HCT116 (cell line): ENCODE data around the gene PRSS36. TPM values are rescaled to one million over a fixed set of nuclear protein-coding genes. Genes with fewer than 3 reads are reported as not detected.

Source experiments
- ATAC-seq: fragments of 200-7000 bp; cut with Tn5 transposase; 2 replicates; pipeline ENCODE4 v1.9.1; 2020; ENCODE audit warnings: mild to moderate bottlenecking, moderate library complexity
- BruUV-seq: library from RNA; stranded (reverse); fragments of 400-500 nt; replicated peaks from 2 replicates; lab custom pipeline; 2021; lab: Mats Ljungman, UMichigan
- CTCF ChIA-PET: fragments of 300-600 bp; sonication (Branson Sonifier 250); formaldehyde crosslinking; loops from one replicate; lab custom pipeline; 2021; ENCODE audit warnings: antibody characterized with exemption; lab: Charles Lee
- POLR2A ChIA-PET: fragments of 300-600, 350-600 bp; sonication (Branson Sonifier 250); formaldehyde crosslinking; loops from one replicate; lab custom pipeline; 2021; ENCODE audit warnings: antibody characterized with exemption; lab: Charles Lee
- RAD21 ChIA-PET, 2 experiments: fragments of 300-600 bp; sonication (Branson Sonifier 250); formaldehyde crosslinking; loops; one replicate each; lab custom pipeline; 2023; ENCODE audit warnings: low total read pairs in 2 of 2; ENCODE audit not compliant: uncharacterized antibody in 2 of 2, unreplicated experiment in 2 of 2, low non-redundant PET in 1 of 2; lab: Charles Lee
- DNase-seq: peaks from one replicate; pipeline ENCODE4 v3.0.0-alpha.2; 2010; ENCODE audit warnings: low read depth, low spot score
- H2AFZ ChIP-seq: fragments of 200-600 bp; shearing (Covaris generic), sonication (generic); 2 replicates; pipeline ENCODE4 v1.6.1; 2017; ENCODE audit warnings: low read depth, mixed run types, mixed read lengths, antibody characterized with exemption, low read length; ENCODE audit not compliant: poor library complexity, severe bottlenecking
- H3K27ac ChIP-seq: 2 replicates; pipeline ENCODE4 v1.5.1; 2012; ENCODE audit warnings: low read depth, low read length
- H3K27me3 ChIP-seq: fragments of 200-600 bp; sonication (generic); 2 replicates; pipeline ENCODE4 v1.6.1; 2016; ENCODE audit warnings: mixed run types, low read length, mixed read lengths; ENCODE audit not compliant: insufficient read depth
- H3K36me3 ChIP-seq, 2 experiments: fragments of 200-500 bp in 1 of 2; fragments of 200-600 bp in 1 of 2; sonication (Bioruptor generic) in 1 of 2; sonication (generic) in 1 of 2; 2 replicates each; pipeline versions ENCODE4 v1.5.1 to v1.6.1; 2014 to 2016; ENCODE audit warnings: low read length in 2 of 2, inconsistent platforms in 1 of 2, mixed read lengths in 1 of 2, mixed run types in 1 of 2; ENCODE audit not compliant: insufficient read depth in 2 of 2, control insufficient read depth in 1 of 2
- H3K4me1 ChIP-seq, 2 experiments: fragments of 200-600 bp in 1 of 2; sonication (generic) in 1 of 2; 2 replicates each; pipeline versions ENCODE4 v1.5.1 to v1.6.1; 2012 to 2017; ENCODE audit warnings: low read length in 2 of 2, inconsistent platforms in 1 of 2, mild to moderate bottlenecking in 1 of 2, mixed read lengths in 1 of 2, mixed run types in 1 of 2, moderate library complexity in 1 of 2; ENCODE audit not compliant: insufficient read depth in 2 of 2, control insufficient read depth in 1 of 2
- H3K4me2 ChIP-seq: fragments of 200-600 bp; sonication (generic); 2 replicates; pipeline ENCODE4 v1.6.1; 2017; ENCODE audit warnings: mixed run types, low read length, mixed read lengths
- H3K4me3 ChIP-seq, 2 experiments: fragments of 200-600 bp in 1 of 2; sonication (generic) in 1 of 2; replicated peaks in 1 of 2; 2 replicates each; pipeline ENCODE4 v1.5.1; 2011 to 2016; ENCODE audit warnings: low read length in 2 of 2, control low read depth in 1 of 2, low read depth in 1 of 2, mild to moderate bottlenecking in 1 of 2, mixed read lengths in 1 of 2, mixed run types in 1 of 2
- H3K79me2 ChIP-seq: fragments of 200-600 bp; sonication (generic); 2 replicates; pipeline ENCODE4 v1.6.1; 2017; ENCODE audit warnings: mild to moderate bottlenecking, mixed run types, low read length, moderate library complexity, mixed read lengths; ENCODE audit not compliant: insufficient read depth
- H3K9ac ChIP-seq: fragments of 200-600 bp; sonication (generic); 2 replicates; pipeline ENCODE4 v1.6.1; 2016; ENCODE audit warnings: low read length, mixed read lengths
- H3K9me2 ChIP-seq: fragments of 200-600 bp; sonication (generic), shearing (Covaris generic); 2 replicates; pipeline ENCODE4 v1.6.1; 2017; ENCODE audit warnings: mixed run types, mild to moderate bottlenecking, moderate library complexity; ENCODE audit not compliant: insufficient read depth
- H3K9me3 ChIP-seq, 2 experiments: fragments of 200-500 bp in 1 of 2; fragments of 200-600 bp in 1 of 2; sonication (Bioruptor generic) in 1 of 2; sonication (generic) in 1 of 2; 2 replicates each; pipeline ENCODE4 v1.6.1; 2014 to 2017; ENCODE audit warnings: low read length in 2 of 2, mixed read lengths in 2 of 2, inconsistent platforms in 1 of 2, low read depth in 1 of 2, mild to moderate bottlenecking in 1 of 2, mixed run types in 1 of 2, moderate library complexity in 1 of 2; ENCODE audit not compliant: control insufficient read depth in 1 of 2, insufficient read depth in 1 of 2
- H4K20me1 ChIP-seq: fragments of 200-600 bp; sonication (generic), shearing (Covaris generic); 2 replicates; pipeline ENCODE4 v1.6.1; 2017; ENCODE audit warnings: mixed run types, mild to moderate bottlenecking, moderate library complexity; ENCODE audit not compliant: insufficient read depth
- CEBPB ChIP-seq: IDR thresholded peaks from 2 replicates; pipeline ENCODE4 v1.6.1; 2012; ENCODE audit warnings: low read depth
- EGR1 ChIP-seq: IDR thresholded peaks from 2 replicates; pipeline ENCODE4 v1.6.1; 2012; ENCODE audit warnings: low read depth
- EZH2 ChIP-seq: fragments of 200-600 bp; sonication (generic); IDR thresholded peaks from 2 replicates; pipeline ENCODE4 v1.6.1; 2017; ENCODE audit warnings: antibody characterized with exemption, mixed run types
- EZH2phosphoT487 ChIP-seq: fragments of 200-600 bp; IDR thresholded peaks from 2 replicates; pipeline ENCODE4 v1.6.1; 2018; ENCODE audit warnings: antibody characterized with exemption, borderline replicate concordance
- FOSL1 ChIP-seq: IDR thresholded peaks from 2 replicates; pipeline ENCODE4 v1.6.1; 2012; ENCODE audit warnings: low read depth
- JUND ChIP-seq: IDR thresholded peaks from 2 replicates; pipeline ENCODE4 v1.6.1; 2012
- POLR2AphosphoS5 ChIP-seq: IDR thresholded peaks from 2 replicates; pipeline ENCODE4 v1.6.1; 2011; ENCODE audit warnings: mild to moderate bottlenecking, low read depth, low read length, moderate library complexity
- SP1 ChIP-seq: IDR thresholded peaks from 2 replicates; pipeline ENCODE4 v1.6.1; 2012; ENCODE audit warnings: low read depth
- SRF ChIP-seq: IDR thresholded peaks from 2 replicates; pipeline ENCODE4 v1.6.1; 2012; ENCODE audit warnings: low read depth
- TCF7L2 ChIP-seq: IDR thresholded peaks from 2 replicates; pipeline ENCODE4 v1.7.0; 2011; ENCODE audit warnings: borderline replicate concordance, inconsistent platforms; ENCODE audit not compliant: insufficient read depth, insufficient read length; ENCODE audit errors: extremely low read depth
- YY1 ChIP-seq: IDR thresholded peaks from 2 replicates; pipeline ENCODE4 v1.6.1; 2011; ENCODE audit warnings: low read length, low read depth, moderate library complexity, mild to moderate bottlenecking; ENCODE audit not compliant: insufficient replicate concordance; ENCODE audit errors: extremely low read depth
- ZFX ChIP-seq: fragments of 450-650 bp; IDR thresholded peaks from 2 replicates; pipeline ENCODE4 v1.6.1; 2017
- ZNF274 ChIP-seq: fragments of 200-500 bp; sonication (Bioruptor generic); IDR thresholded peaks from 2 replicates; pipeline ENCODE4 v1.6.1; 2014; ENCODE audit warnings: mild to moderate bottlenecking, low read depth, low read length, inconsistent platforms
- intact Hi-C: fragments of 100-400 bp; cut with micrococcal nuclease; formaldehyde crosslinking; loops from 2 replicates; pipeline ENCODE4 v1.10.0; 2022
- total RNA-seq: library from RNA; stranded (reverse); gene quantifications from one replicate; pipeline ENCODE4 v1.2.1, GENCODE V29; 2021; ENCODE audit not compliant: unreplicated experiment
- TF ChIP-seq, protein P1 (sequence below): IDR thresholded peaks from 2 replicates; pipeline ENCODE4 v1.6.1; 2012
- TF ChIP-seq, protein P2 (sequence below), 3 experiments: fragments of 200-600 bp in 1 of 3; sonication (generic) in 1 of 3; IDR thresholded peaks in 2 of 3; conservative IDR thresholded peaks in 1 of 3; 2 replicates each; pipeline ENCODE4 v1.5.1; 2012 to 2017; ENCODE audit warnings: low read depth in 2 of 3, low read length in 2 of 3, antibody characterized with exemption in 1 of 3, borderline replicate concordance in 1 of 3, control low read depth in 1 of 3, mild to moderate bottlenecking in 1 of 3, mixed read lengths in 1 of 3, mixed run types in 1 of 3, moderate library complexity in 1 of 3; ENCODE audit not compliant: insufficient read depth in 1 of 3

Gene PRSS36
- total RNA-seq, 1 experiment from 2014 or later, result not detected

DNA sequence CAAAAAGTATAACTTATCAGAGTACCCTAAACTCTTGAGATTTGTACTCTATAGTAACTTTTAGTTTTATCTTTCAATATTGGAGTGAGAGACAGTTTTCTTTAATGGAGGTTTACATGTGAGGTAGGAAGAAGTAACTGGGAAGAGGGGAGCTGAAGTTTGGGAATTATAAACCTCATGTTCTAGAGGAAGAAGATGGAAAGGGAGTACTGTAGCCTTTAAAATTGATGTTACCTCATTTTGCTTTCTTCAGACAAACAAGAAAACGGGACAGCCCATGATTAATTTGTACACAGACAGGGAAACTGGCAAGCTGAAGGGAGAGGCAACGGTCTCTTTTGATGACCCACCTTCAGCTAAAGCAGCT, 39.5 kb upstream of the PRSS36 start:
- Histone ChIP-seq H3K27me3 (no peaks in the 10 kb centered on the region), H3K27ac (no peak overlapping the region), H2AFZ (no peak overlapping the region), H4K20me1 (peaks cover 87% of the 10 kb centered on the region), H3K4me1 (no peaks in the 10 kb centered on the region), H3K36me3 (peaks cover 90 to 98% of the 10 kb centered on the region in 2 experiments)
- CTCF ChIA-PET, result no interaction called here
- RAD21 ChIA-PET, result no interaction called here
- intact Hi-C loops, result no loop called here
- TF ChIP-seq, protein P1, sequence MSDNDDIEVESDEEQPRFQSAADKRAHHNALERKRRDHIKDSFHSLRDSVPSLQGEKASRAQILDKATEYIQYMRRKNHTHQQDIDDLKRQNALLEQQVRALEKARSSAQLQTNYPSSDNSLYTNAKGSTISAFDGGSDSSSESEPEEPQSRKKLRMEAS, result no peak
- no peak for TF ChIP-seq POLR2AphosphoS5
- TF ChIP-seq EZH2, result no peak
- no peak for TF ChIP-seq JUND
- no peak for TF ChIP-seq YY1
- TF ChIP-seq, all 23 proteins: peak for 0
- H3K9ac ChIP-seq, result no peak overlapping the region
- POLR2A ChIA-PET, result interaction anchor here (2.3 kb wide), 1 partner anchor 9 kb away, joined by 11 read pairs; the partner anchor contains the start of gene FUS
- ATAC-seq (no peak), DNase-seq (no peak)
- H3K79me2 ChIP-seq, result peaks cover 100% of the 10 kb centered on the region
- H3K4me3 ChIP-seq, result no peak overlapping the region
- BruUV-seq, result no TSS peak
- H3K4me2 ChIP-seq, result no peak overlapping the region
- no peaks in the 10 kb centered on the region for H3K9me2 ChIP-seq
- H3K9me3 ChIP-seq, result no peaks in the 10 kb centered on the region

DNA sequence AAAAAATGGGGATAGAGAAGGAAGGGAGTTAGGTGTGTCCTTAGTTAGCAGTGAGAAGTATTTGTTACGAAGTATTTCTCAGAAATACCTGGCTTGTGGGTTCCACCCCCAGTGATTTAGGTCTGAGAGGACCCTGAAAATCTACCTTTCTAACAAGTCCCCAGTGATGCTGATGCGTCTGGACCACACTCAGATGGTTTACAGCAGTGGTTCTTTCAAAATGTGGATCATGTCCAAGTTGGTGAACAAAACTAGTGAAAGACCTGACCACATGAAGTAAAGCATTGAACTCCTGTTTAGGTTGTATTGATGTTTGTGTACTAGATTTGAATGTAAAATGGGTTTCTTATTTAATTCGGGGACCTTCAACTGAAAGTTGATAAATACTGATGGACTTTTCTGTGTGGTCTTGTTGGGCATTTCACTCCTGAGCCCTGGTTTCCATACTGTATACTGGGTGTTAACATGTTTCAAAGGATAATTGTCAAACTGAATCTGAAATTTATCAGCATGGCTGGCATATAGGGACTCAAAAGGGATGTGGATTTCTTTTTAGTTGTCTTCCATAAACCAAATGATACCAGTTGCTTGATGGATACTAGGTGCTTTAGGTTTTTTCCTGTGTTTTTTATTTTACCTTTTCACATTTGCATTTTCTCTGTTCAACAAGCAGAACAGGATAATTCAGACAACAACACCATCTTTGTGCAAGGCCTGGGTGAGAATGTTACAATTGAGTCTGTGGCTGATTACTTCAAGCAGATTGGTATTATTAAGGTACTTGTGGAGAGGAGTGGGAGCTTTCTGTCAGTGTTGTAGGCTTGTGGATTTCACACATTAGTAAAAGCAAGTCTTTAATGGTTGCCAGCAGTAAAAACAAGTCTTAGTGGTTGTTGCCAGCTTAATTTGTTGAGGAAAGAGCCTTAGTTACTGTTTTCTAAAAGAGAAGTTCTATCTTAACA, 38.9 kb upstream of the PRSS36 start:
- ChIA-PET POLR2A (interaction anchor here (2.3 kb wide), 1 partner anchor 9 kb away, joined by 11 read pairs; the partner anchor contains the start of gene FUS), CTCF (no interaction called here), RAD21 (no interaction called here)
- TF ChIP-seq ZFX (no peak), JUND (no peak), SP1 (no peak), EZH2phosphoT487 (no peak), FOSL1 (no peak), CEBPB (no peak), EGR1 (no peak), TCF7L2 (no peak), YY1 (no peak), SRF (no peak), EZH2 (no peak), ZNF274 (no peak), POLR2AphosphoS5 (no peak)
- TF ChIP-seq, protein P2, sequence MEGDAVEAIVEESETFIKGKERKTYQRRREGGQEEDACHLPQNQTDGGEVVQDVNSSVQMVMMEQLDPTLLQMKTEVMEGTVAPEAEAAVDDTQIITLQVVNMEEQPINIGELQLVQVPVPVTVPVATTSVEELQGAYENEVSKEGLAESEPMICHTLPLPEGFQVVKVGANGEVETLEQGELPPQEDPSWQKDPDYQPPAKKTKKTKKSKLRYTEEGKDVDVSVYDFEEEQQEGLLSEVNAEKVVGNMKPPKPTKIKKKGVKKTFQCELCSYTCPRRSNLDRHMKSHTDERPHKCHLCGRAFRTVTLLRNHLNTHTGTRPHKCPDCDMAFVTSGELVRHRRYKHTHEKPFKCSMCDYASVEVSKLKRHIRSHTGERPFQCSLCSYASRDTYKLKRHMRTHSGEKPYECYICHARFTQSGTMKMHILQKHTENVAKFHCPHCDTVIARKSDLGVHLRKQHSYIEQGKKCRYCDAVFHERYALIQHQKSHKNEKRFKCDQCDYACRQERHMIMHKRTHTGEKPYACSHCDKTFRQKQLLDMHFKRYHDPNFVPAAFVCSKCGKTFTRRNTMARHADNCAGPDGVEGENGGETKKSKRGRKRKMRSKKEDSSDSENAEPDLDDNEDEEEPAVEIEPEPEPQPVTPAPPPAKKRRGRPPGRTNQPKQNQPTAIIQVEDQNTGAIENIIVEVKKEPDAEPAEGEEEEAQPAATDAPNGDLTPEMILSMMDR (IDR thresholded peaks at IDR 0.05 in 2 of 3, conservative IDR thresholded peaks at IDR 0.05 in 1 of 3; ENCODE audit: borderline replicate concordance in 1 of 3, insufficient read depth in 1 of 3, low read depth in 2 of 3, low read length in 2 of 3), result no peak
- Histone ChIP-seq H3K79me2 (peaks cover 100% of the 10 kb centered on the region), H4K20me1 (peaks cover 86% of the 10 kb centered on the region), H3K36me3 (peaks cover 89 to 98% of the 10 kb centered on the region in 2 experiments), H2AFZ (no peak overlapping the region), H3K4me3 (no peak overlapping the region), H3K27me3 (no peaks in the 10 kb centered on the region), H3K27ac (no peak overlapping the region), H3K9me2 (no peaks in the 10 kb centered on the region), H3K9me3 (no peaks in the 10 kb centered on the region), H3K9ac (no peak overlapping the region), H3K4me2 (no peak overlapping the region), H3K4me1 (no peaks in the 10 kb centered on the region)
- DNase-seq (no peak), ATAC-seq (no peak)
- intact Hi-C loops, result no loop called here
- no TSS peak for BruUV-seq
